NCI-H345 treated with DMSO at 0.1 percent for 48 hours (cell line): ENCODE results near the gene CLEC11A.
"Not testable (repeated sequence)": the region's sequence is repeated elsewhere in the genome, so short reads cannot be mapped to it uniquely, and the experiment has no call there.

Source experiments
- DNase-seq: peaks from one replicate; lab custom pipeline; 2025; ENCODE audit not compliant: unreplicated experiment; lab: John Stamatoyannopoulos, UW

CLEC11A gene

DNA sequence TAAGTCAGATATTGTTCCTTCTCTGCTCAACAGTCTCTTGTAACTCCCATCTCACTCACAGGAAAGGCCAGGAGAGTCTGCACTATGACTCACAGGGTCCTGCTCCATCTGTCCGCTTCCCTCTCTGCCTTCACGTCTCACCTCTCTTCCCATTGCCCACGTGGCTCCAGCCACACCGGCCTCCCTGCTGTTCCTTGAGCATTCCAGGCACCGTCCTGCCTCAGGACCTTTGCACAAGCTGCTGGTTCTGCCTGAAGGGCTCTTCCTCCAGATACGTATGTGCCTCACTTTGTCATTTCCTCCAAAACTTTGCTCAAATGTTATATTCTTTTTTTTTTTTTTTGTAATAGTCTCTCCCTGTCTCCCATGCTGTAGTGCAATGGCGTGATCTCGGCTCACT is 33.1 kb downstream of the CLEC11A start:
- not testable (repeated sequence) for DNase-seq

DNA sequence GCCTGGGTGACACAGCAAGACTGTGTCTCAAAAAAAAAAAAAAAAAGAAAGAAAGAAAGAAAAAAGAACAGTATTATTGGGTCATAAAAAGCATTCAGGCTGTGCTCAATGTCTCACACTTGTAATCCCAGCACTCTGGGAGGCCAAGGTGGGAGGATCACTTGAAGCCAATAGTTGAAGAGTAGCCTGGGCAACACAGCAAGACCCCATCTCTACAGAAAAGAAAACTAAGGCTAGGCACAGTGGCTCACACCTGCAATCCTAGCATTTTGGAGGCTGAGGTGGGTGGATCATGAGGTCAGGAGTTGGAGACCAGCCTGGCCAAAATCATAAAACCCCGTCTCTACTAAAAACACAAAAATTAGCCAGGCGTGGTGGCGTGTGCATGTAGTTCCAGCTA is 34.5 kb downstream of the CLEC11A start:
- not testable (repeated sequence) for DNase-seq

DNA sequence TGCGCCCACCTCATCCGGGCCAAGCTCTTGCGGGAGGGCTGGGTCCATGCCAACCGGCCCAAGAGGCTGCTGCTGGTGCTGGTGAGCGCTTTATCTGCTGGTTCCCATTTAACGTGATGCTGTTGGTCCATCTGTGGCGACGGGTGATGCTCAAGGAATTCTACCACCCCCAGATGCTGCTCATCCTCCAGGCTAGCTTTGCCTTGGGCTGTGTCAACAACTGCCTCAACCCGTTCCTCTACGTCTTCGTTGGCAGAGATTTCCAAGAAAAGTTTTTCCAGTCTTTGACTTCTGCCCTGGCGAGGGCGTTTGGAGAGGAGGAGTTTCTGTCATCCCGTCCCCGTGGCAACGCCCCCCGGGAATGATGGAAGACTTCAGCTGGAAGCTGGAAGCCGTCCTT is 35.9 kb downstream of the CLEC11A start:
- DNase-seq: not testable (repeated sequence)

DNA sequence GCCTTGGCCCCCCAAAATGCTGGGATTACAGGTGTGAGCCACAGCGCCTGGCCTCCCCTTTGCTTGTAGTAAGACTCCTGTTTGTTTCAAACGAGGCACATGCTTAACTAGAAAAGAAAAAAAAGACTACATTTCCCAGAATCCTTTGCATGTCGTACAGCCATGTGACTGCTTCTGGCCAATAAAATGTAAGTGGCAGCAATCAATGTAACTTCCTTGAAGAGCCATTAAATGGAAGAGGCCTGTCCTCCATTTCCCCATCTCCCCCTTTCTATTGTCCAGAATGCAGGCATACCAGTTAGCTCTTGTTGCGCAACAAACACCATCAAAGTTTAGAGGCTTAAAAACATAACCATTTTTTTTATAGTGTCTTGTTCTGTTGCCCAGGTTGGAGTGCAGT is 36.7 kb downstream of the CLEC11A start:
- no peak for DNase-seq

DNA sequence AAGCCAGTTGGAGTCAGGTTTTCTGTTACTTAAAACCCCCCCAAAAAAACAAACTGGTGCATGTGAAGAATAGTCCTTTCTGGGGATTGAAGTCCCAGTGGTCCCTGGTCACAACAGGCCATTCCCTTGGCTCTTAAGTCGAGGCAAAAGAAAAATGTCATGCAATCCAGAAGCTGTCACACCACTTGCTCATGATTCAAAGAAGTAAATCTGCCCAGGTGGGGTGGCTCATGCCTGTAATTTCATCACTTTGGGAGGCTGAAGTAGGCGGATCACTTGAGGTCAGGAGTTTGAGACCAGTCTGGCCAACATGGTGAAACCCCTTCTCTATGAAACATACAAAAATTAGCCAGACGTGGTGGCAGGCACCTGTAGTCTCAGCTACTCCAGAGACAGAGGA is 38.3 kb downstream of the CLEC11A start:
- not testable (repeated sequence) for DNase-seq

DNA sequence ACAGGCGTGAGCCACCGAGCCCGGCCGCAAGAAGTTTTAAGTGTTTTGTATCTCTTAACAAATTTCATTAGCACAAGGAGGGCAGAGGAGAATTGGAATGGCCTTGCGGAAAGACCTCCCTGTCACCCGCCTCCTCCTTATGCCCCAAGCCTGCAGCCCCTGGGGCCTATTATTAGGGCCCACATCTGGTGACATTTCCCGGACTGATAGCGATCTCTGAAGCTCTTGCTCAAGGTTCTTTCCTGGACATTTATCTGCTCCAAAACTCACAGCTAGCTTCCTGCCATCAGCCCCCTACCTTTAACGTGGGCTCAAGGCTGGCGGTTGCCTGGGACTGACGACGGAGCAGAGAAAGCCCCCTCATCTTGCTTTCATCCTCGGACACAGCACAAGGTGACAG is 40.4 kb downstream of the CLEC11A start:
- DNase-seq: not testable (repeated sequence)

DNA sequence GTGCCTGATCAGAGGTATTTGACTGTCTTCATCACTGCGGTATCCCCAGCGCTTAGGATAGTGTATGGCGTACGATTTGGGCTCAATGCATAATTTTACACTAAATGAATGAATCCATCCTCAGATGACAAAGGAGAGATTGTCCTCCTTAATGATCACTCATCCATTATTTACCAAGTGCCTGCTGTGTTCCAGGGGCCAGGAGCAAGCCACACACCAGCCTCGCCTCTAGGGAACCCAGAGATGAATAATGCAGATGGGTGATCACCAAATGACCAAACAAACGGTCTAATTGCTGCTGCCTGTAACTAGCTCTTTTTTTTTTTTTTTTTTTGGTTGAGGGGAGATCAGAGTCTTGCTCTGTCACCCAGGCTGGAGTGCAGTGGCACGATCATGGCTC is 41.2 kb downstream of the CLEC11A start:
- DNase-seq: no peak

DNA sequence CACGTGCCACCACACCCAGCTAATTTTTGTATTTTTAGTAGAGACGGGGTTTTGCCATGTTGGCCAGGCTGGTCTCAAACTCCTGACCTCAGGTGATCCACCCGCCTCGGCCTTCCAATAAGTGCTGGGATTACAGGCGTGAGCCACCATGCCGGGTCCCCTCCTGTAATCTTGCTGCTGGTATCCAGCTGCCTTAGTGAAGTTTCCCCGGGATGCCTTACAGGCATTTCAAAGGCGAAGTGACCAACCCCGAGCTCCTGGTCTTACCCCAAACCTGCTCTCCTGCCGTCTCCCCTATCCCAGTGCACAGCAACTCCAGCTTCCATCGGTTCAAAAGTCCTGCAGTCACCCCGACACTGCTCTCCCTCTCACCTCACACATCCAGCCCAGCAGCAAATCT is 43.6 kb downstream of the CLEC11A start:
- DNase-seq: not testable (repeated sequence)

DNA sequence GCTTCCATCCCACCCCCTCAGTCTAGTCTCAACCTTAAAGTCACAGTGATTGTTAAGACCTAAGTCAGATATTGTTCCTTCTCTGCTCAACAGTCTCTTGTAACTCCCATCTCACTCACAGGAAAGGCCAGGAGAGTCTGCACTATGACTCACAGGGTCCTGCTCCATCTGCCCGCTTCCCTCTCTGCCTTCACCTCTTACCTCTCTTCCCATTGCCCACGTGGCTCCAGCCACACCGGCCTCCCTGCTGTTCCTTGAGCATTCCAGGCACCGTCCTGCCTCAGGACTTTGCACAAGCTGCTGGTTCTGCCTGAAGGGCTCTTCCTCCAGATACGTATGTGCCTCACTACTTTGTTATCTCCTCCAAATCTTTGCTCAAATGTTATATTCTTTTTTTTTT is 44.1 kb downstream of the CLEC11A start:
- not testable (repeated sequence) for DNase-seq

DNA sequence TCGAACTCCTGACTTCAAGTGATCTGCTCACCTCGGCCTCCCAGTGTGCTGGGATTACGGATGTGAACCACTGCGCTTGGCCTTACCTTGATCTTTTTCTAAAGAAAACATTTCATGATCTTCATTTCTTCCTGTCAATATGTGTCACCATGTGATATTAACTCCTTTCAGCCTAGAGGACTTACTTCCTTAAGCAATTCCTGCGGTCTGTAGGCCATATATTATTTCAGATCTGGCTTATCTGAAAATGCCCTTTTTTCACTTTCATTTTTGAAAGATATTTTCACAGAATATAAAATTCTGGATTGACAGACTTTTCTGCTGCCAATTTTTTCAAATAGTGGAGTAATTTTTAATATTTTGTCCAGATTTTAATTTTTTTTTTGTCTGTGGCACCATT is 45.1 kb downstream of the CLEC11A start:
- DNase-seq: no peak

DNA sequence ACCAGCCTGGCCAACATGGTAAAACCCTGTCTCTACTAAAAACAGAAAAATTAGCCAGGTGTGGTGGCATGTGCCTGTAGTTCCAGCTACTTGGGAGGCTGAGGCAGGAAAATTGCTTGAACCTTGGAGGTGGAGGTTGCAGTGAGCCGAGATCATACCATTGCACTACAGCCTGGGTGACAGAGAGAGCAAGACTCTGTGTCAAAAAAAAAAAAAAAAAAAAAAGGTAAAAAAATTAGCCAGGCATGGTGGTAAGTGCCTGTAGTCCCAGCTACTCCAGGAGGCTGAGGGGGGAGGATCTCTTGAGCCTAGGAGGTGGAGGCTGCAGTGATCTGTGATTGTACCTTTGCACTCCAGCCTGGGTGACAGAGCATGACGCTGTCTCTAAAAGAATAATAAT is 47.0 kb downstream of the CLEC11A start, which contains the start of gene GPR32:
GPR32 (plus strand) TSS at position 301 of the 400 bp plus-strand sequence. CDS start 137 bp downstream, outside the sequence.
- not testable (repeated sequence) for DNase-seq

DNA sequence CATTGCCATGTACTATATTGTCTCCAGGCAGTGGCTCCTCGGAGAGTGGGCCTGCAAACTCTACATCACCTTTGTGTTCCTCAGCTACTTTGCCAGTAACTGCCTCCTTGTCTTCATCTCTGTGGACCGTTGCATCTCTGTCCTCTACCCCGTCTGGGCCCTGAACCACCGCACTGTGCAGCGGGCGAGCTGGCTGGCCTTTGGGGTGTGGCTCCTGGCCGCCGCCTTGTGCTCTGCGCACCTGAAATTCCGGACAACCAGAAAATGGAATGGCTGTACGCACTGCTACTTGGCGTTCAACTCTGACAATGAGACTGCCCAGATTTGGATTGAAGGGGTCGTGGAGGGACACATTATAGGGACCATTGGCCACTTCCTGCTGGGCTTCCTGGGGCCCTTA is 47.7 kb downstream of the CLEC11A start:
- DNase-seq: no peak

DNA sequence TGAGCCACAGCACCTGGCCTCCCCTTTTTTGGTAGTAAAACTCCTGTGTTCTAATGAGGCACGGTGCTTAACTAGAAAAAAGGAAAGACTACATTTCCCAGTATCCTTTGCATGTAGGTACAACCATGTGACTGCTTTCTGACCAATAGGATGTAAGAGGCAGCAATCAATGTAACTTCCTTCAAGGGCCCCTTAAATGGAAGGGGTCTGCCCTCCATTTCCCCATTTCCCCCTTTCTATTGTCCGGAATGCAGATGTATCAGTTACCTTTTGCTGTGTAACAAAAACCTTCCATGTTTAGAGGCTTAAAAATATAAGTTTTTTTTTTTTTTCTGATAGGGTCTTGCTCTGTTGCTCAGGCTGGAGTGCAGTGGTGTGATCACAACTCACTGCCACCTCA is 49.3 kb downstream of the CLEC11A start:
- no peak for DNase-seq

DNA sequence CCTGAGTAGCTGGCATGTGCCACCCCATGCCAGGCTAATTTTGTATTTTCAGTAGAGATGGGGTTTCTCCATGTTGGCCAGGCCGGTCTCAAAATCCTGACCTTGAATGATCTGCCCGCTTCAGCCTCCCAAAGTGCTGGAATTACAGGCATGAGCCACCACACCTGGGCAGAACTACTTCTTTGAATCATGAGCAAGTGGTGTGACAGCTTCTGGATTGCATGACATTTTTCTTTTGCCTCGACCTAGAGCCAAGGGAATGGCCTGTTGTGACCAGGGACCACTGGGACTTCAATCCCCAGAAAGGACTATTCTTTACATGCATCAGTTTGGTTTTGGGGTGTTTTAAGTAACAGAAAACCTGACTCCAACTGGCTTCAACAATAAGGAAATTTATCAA is 49.7 kb downstream of the CLEC11A start:
- not testable (repeated sequence) for DNase-seq

DNA sequence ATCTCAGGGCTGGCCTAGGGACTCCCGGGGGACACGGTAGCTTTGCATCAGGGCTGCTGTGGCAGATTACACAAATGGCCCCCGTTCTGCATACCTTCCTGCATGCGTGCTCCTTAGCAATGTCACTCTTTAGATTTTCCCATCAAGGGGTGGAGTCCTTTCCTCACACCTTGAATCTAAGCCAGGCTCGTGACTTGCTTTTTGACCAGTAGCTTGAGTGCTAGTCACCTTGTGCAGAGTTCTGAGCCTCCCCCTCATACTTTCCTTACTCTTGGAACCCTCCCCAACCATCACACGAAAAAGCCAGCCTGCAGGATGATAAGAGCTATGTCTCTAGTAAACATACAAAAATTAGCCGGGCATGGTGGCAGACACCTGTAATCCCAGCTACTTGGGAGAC is 50.3 kb downstream of the CLEC11A start:
- not testable (repeated sequence) for DNase-seq
